Liver (tissue), 9 donors: ENCODE data around the gene MYO3B. TPM values are rescaled to one million over a fixed set of nuclear protein-coding genes. Genes with fewer than 3 reads are reported as not detected.

Experiments used
- DNase-seq: peaks from one replicate; pipeline ENCODE4 v3.0.0-alpha.2; 2017; ENCODE audit warnings: low spot score
- H3K27ac ChIP-seq, 2 donors: one replicate each; pipeline ENCODE4 v1.7.0; 2013; ENCODE audit warnings: inconsistent platforms in 2 of 2, low read length in 2 of 2, control low read depth in 1 of 2, low read depth in 1 of 2, mild to moderate bottlenecking in 1 of 2
- H3K27me3 ChIP-seq, 4 donors: one replicate each; pipeline versions ENCODE4 v1.6.1 to v1.7.0; 2013; ENCODE audit warnings: low read length in 3 of 4, inconsistent platforms in 1 of 4, mild to moderate bottlenecking in 1 of 4, moderate library complexity in 1 of 4; ENCODE audit not compliant: control insufficient read depth in 4 of 4, insufficient read depth in 4 of 4
- H3K36me3 ChIP-seq, 4 donors: one replicate each; pipeline versions ENCODE4 v1.6.1 to v1.7.0; 2013; ENCODE audit warnings: low read length in 3 of 4, mild to moderate bottlenecking in 3 of 4, low read depth in 1 of 4, moderate library complexity in 1 of 4; ENCODE audit not compliant: control insufficient read depth in 4 of 4, insufficient read depth in 3 of 4
- H3K4me1 ChIP-seq, 4 donors: one replicate each; pipeline versions ENCODE4 v1.6.1 to v1.7.0; 2013; ENCODE audit warnings: low read length in 3 of 4, mild to moderate bottlenecking in 3 of 4, moderate library complexity in 1 of 4; ENCODE audit not compliant: control insufficient read depth in 4 of 4, insufficient read depth in 4 of 4
- H3K4me3 ChIP-seq, 3 donors: one replicate each; pipeline versions ENCODE4 v1.6.1 to v1.7.0; 2013; ENCODE audit warnings: low read length in 3 of 3, control low read depth in 1 of 3, low read depth in 1 of 3, mild to moderate bottlenecking in 1 of 3
- H3K9ac ChIP-seq, 2 donors: one replicate each; pipeline ENCODE4 v1.7.0; 2013; ENCODE audit warnings: low read length in 2 of 2, mild to moderate bottlenecking in 2 of 2, moderate library complexity in 2 of 2, control low read depth in 1 of 2, low read depth in 1 of 2
- H3K9me3 ChIP-seq, 4 donors: one replicate each; pipeline versions ENCODE4 v1.6.1 to v1.7.0; 2013; ENCODE audit warnings: low read length in 3 of 4; ENCODE audit not compliant: control insufficient read depth in 4 of 4
- ATF3 ChIP-seq: IDR thresholded peaks from 2 replicates; pipeline ENCODE4 v1.6.1; 2016; ENCODE audit warnings: antibody characterized with exemption
- CTCF ChIP-seq: fragments of 150-350 bp; IDR thresholded peaks from 2 replicates; pipeline ENCODE4 v1.5.1; 2017; ENCODE audit warnings: improper control_type of control experiment, low read depth, low read length; ENCODE audit not compliant: missing input control
- EGR1 ChIP-seq, 2 donors: IDR thresholded peaks; 2 replicates each; pipeline ENCODE4 v1.6.1; 2016 to 2018; ENCODE audit warnings: antibody characterized with exemption in 2 of 2, low read depth in 2 of 2
- FOXA1 ChIP-seq: IDR thresholded peaks from 2 replicates; pipeline ENCODE4 v1.6.1; 2016; ENCODE audit warnings: antibody characterized with exemption
- FOXA2 ChIP-seq: IDR thresholded peaks from 2 replicates; pipeline ENCODE4 v1.6.1; 2016; ENCODE audit warnings: antibody characterized with exemption
- GABPA ChIP-seq, 2 donors: IDR thresholded peaks in 1 of 2; conservative IDR thresholded peaks in 1 of 2; 2 replicates each; pipeline ENCODE4 v1.6.1; 2016; ENCODE audit warnings: antibody characterized with exemption in 2 of 2, mild to moderate bottlenecking in 1 of 2, moderate library complexity in 1 of 2
- HNF4A ChIP-seq, 2 donors: conservative IDR thresholded peaks; 2 replicates each; pipeline ENCODE4 v1.6.1; 2016; ENCODE audit warnings: antibody characterized with exemption in 2 of 2, mild to moderate bottlenecking in 2 of 2
- HNF4G ChIP-seq: IDR thresholded peaks from 2 replicates; pipeline ENCODE4 v1.6.1; 2016; ENCODE audit warnings: antibody characterized with exemption
- MAX ChIP-seq: IDR thresholded peaks from 2 replicates; pipeline ENCODE4 v1.6.1; 2016; ENCODE audit warnings: antibody characterized with exemption
- NR2F2 ChIP-seq: IDR thresholded peaks from 2 replicates; pipeline ENCODE4 v1.6.1; 2016; ENCODE audit warnings: antibody characterized with exemption
- RAD21 ChIP-seq, 2 donors: IDR thresholded peaks; 2 replicates each; pipeline ENCODE4 v1.6.1; 2016; ENCODE audit warnings: antibody characterized with exemption in 2 of 2, mild to moderate bottlenecking in 2 of 2
- REST ChIP-seq: IDR thresholded peaks from 2 replicates; pipeline ENCODE4 v1.6.1; 2016; ENCODE audit warnings: antibody characterized with exemption, mild to moderate bottlenecking
- RXRA ChIP-seq, 2 donors: IDR thresholded peaks; 2 replicates each; pipeline ENCODE4 v1.6.1; 2017 to 2018; ENCODE audit warnings: antibody characterized with exemption in 2 of 2, mild to moderate bottlenecking in 1 of 2
- SP1 ChIP-seq: IDR thresholded peaks from 2 replicates; pipeline ENCODE4 v1.6.1; 2018; ENCODE audit warnings: antibody characterized with exemption, mild to moderate bottlenecking
- TAF1 ChIP-seq: conservative IDR thresholded peaks from 2 replicates; pipeline ENCODE4 v1.6.1; 2016; ENCODE audit warnings: antibody characterized with exemption, mild to moderate bottlenecking
- YY1 ChIP-seq: IDR thresholded peaks from 2 replicates; pipeline ENCODE4 v1.6.1; 2016; ENCODE audit warnings: antibody characterized with exemption, mild to moderate bottlenecking
- ZBTB33 ChIP-seq: IDR thresholded peaks from 2 replicates; pipeline ENCODE4 v1.6.1; 2016; ENCODE audit warnings: antibody characterized with exemption
- WGBS: extraction: QIAGEN DNeasy Blood & Tissue Kit; methylation state at CpG from one replicate; pipeline ENCODE4 v1.1.7; 2013; 5-methylcytosine and 5-hydroxymethylcytosine counted together
- polyA plus RNA-seq, 2 donors: library from polyadenylated mRNA; stranded (reverse) in 1 of 2; unstranded in 1 of 2; fragments of 200-250 nt in 1 of 2; fragments of >200 nt in 1 of 2; fragmentation: Nextera tagmentation in 1 of 2; extraction: Ambion mirVana in 1 of 2; gene quantifications; one replicate each; pipeline versions ENCODE4 v1.2.1 to v1.2.3, GENCODE V29; 2013 to 2015
- total RNA-seq, 2 donors: library from RNA; depleted of rRNA; stranded (reverse); fragments of >200 nt; gene quantifications; one replicate each; pipeline ENCODE4 v1.2.3, GENCODE V29; 2014
- donor health status: healthy.
- donor health status: healthy.
- donor health status: healthy.
- donor health status: healthy.
- donor health status: healthy.

Gene MYO3B
- under 1 TPM; under 0.01 to 0.05 TPM for total RNA-seq
- polyA plus RNA-seq = not detected

GRCh38 chr2:170177950-170178781, at the start of gene MYO3B:
Gene MYO3B, plus strand, starts transcription at chr2:170178147. Its CDS starts 141 bp downstream, at chr2:170178288.
- DNase-seq = no peak
- no peak for TF ChIP-seq ZBTB33
- TF ChIP-seq CTCF = no peak
- no peak for TF ChIP-seq GABPA (IDR thresholded peaks at IDR 0.05 in 1 of 2, conservative IDR thresholded peaks at IDR 0.05 in 1 of 2)
- no peak for TF ChIP-seq FOXA2
- TF ChIP-seq REST = no peak
- TF ChIP-seq FOXA1 = no peak
- no peak for TF ChIP-seq SP1
- TF ChIP-seq EGR1 (IDR thresholded peaks at IDR 0.05; ENCODE audit: low read depth in 2 of 2) = no peak
- no peak for TF ChIP-seq NR2F2
- no peak for TF ChIP-seq HNF4A (conservative IDR thresholded peaks at IDR 0.05)
- TF ChIP-seq HNF4G = no peak
- no peak for TF ChIP-seq ATF3
- no peak for TF ChIP-seq YY1
- H3K9me3 ChIP-seq = no peaks in the 10 kb centered on the region
- no peak within 1 kb of the TSS for H3K9ac ChIP-seq
- H3K4me3 ChIP-seq = no peak within 1 kb of the TSS
- no peaks in the 10 kb centered on the region for H3K4me1 ChIP-seq
- H3K27ac ChIP-seq = no peak within 1 kb of the TSS
- H3K36me3 ChIP-seq = no peaks in the 10 kb centered on the region
- 89% methylated on average over 3 of the region's 3 CpGs for WGBS
- no peaks in the 10 kb centered on the region for H3K27me3 ChIP-seq

- H3K4me3 ChIP-seq = no peak overlapping the region
- DNase-seq = no peak
- H3K4me1 ChIP-seq = no peaks in the 10 kb centered on the region
- H3K9ac ChIP-seq = no peak overlapping the region
- no peaks in the 10 kb centered on the region for H3K9me3 ChIP-seq
- 87% methylated on average over 9 of the region's 9 CpGs for WGBS
- peaks cover 0 to under 1% (median 0%) of the 10 kb centered on the region in 4 donors for H3K27me3 ChIP-seq
- H3K36me3 ChIP-seq = no peaks in the 10 kb centered on the region
- no peak overlapping the region for H3K27ac ChIP-seq
- TF ChIP-seq HNF4A (conservative IDR thresholded peaks at IDR 0.05) (no peak), MAX (no peak), FOXA1 (no peak), TAF1 (no peak), REST (no peak), ATF3 (no peak), RXRA (IDR thresholded peaks at IDR 0.05) (no peak), RAD21 (IDR thresholded peaks at IDR 0.05) (no peak)
Measured at GRCh38 chr2:170139276-170139967, 38.5 kb upstream of the MYO3B start.
